Epithelial cell of proximal tubule (primary cell): Measurements from ENCODE around the gene TBL3. TPM values are rescaled to one million over a fixed set of nuclear protein-coding genes. Genes with fewer than 3 reads are reported as not detected.

Experiments
- DNase-seq: peaks from one replicate; pipeline ENCODE4 v3.0.0-alpha.2; 2011; ENCODE audit warnings: low read depth
- H3K4me3 ChIP-seq: 2 replicates; pipeline ENCODE4 v1.5.1; 2011; ENCODE audit warnings: low read depth, mild to moderate bottlenecking, low read length
- CTCF ChIP-seq: conservative IDR thresholded peaks from 2 replicates; pipeline ENCODE4 v1.5.1; 2012; ENCODE audit warnings: low read depth, mild to moderate bottlenecking, low read length
- total RNA-seq: library from RNA; depleted of rRNA; stranded (reverse); fragments of >200 nt; gene quantifications from 2 replicates; pipeline ENCODE4 v1.2.3, GENCODE V29; 2015

The TBL3 gene
- total RNA-seq, 1 donor from 2014 or later, result 127 TPM

GRCh38 chr16:2019518-2019920 lies 47.7 kb downstream of the TBL3 start, which contains the start of gene NPW:
Gene NPW, plus strand, starts transcription at chr16:2019785.
- TF ChIP-seq CTCF, result no peak
- H3K4me3 ChIP-seq, result no peak within 1 kb of the TSS
- no peak for DNase-seq

- no peak for DNase-seq
- no peak overlapping the region for H3K4me3 ChIP-seq
- no peak for TF ChIP-seq CTCF
Observed at GRCh38 chr16:2019921-2020831, 48.3 kb downstream of the TBL3 start.

GRCh38 chr16:2022723-2023091 lies 50.9 kb downstream of the TBL3 start:
- peak overlapping the region; percentile 50 for H3K4me3 ChIP-seq
- no peak for TF ChIP-seq CTCF
- no peak for DNase-seq

- DNase-seq, result no peak
- peak; percentile 82 for TF ChIP-seq CTCF
- peak overlapping the region; percentile 50 for H3K4me3 ChIP-seq
Observed at GRCh38 chr16:2023092-2024031, 51.5 kb downstream of the TBL3 start.

GRCh38 chr16:2024032-2024420 lies 52.2 kb downstream of the TBL3 start:
- H3K4me3 ChIP-seq, result no peak overlapping the region
- TF ChIP-seq CTCF, result no peak
- DNase-seq, result no peak

- no peak for TF ChIP-seq CTCF
- no peak overlapping the region for H3K4me3 ChIP-seq
- DNase-seq, result no peak
Observed at GRCh38 chr16:2025251-2025650, 53.4 kb downstream of the TBL3 start.
